ENCODE results near the gene RANBP1.

RANBP1 gene

GRCh38 chr22:20176421-20177085 lies 60.6 kb downstream of the RANBP1 start:
- no peak overlapping the region for H3K4me3 ChIP-seq (ENCODE audit: low read depth, low read length)
- no peak overlapping the region for H3K27ac ChIP-seq
- no peaks in the 10 kb centered on the region for H3K9me3 ChIP-seq (ENCODE audit: control insufficient read depth, low read length)
- no peaks in the 10 kb centered on the region for H3K79me2 ChIP-seq
- H2AFZ ChIP-seq: no peak overlapping the region
- H3K27me3 ChIP-seq (ENCODE audit: control insufficient read depth, insufficient read depth, low read length): no peaks in the 10 kb centered on the region
- no peak overlapping the region for H3K4me2 ChIP-seq (ENCODE audit: low read length)
- TF ChIP-seq CTCF (IDR thresholded peaks at IDR 0.05): no peak
- H3K4me1 ChIP-seq: no peaks in the 10 kb centered on the region
- H3K9ac ChIP-seq: no peak overlapping the region
- H3K36me3 ChIP-seq (ENCODE audit: control insufficient read depth, insufficient read depth, low read length): no peaks in the 10 kb centered on the region

Data from parathyroid adenoma (tissue), 2 donors.